GM12878 (cell line): ENCODE measurements around the gene SHB. TPM values are rescaled to one million over a fixed set of nuclear protein-coding genes. Genes with fewer than 3 reads are reported as not detected.

Experiments used
- ATF2 ChIP-seq: IDR thresholded peaks from 2 replicates; pipeline ENCODE4 v1.6.1; 2012; ENCODE audit warnings: low read length, inconsistent platforms
- CBFB ChIP-seq: IDR thresholded peaks from 2 replicates; pipeline ENCODE4 v1.6.1; 2016; ENCODE audit warnings: antibody characterized with exemption, low read depth
- CBX5 ChIP-seq: sonication (generic); IDR thresholded peaks from 2 replicates; pipeline ENCODE4 v1.6.1; 2016; ENCODE audit warnings: low read depth, moderate library complexity, mild to moderate bottlenecking, inconsistent platforms
- CEBPZ ChIP-seq: fragments of 150-350 bp; IDR thresholded peaks from 2 replicates; pipeline ENCODE4 v1.6.1; 2016; ENCODE audit warnings: low read depth, low read length
- CHD2 ChIP-seq: IDR thresholded peaks from 2 replicates; pipeline ENCODE4 v1.6.1; 2011; ENCODE audit warnings: low read depth, low read length, improper control_type of control experiment, borderline replicate concordance
- CHD4 ChIP-seq: fragments of 200-600 bp; sonication (generic); IDR thresholded peaks from 2 replicates; pipeline ENCODE4 v1.6.1; 2016; ENCODE audit warnings: mild to moderate bottlenecking
- EED ChIP-seq: sonication (generic); IDR thresholded peaks from 2 replicates; pipeline ENCODE4 v1.6.1; 2016; ENCODE audit warnings: antibody characterized with exemption, low read depth
- EP300 ChIP-seq, 2 experiments: fragments of 150-350 bp in 1 of 2; IDR thresholded peaks; 2 replicates each; pipeline ENCODE4 v1.6.1; 2011 to 2012; ENCODE audit warnings: low read depth in 2 of 2, low read length in 2 of 2, borderline replicate concordance in 1 of 2, improper control_type of control experiment in 1 of 2, inconsistent platforms in 1 of 2; ENCODE audit not compliant: control insufficient read depth in 1 of 2
- FOXM1 ChIP-seq: IDR thresholded peaks from 2 replicates; pipeline ENCODE4 v1.6.1; 2012; ENCODE audit warnings: low read depth, mild to moderate bottlenecking, inconsistent platforms, low read length, moderate library complexity
- LARP7 ChIP-seq: fragments of 450-650 bp; IDR thresholded peaks from 2 replicates; pipeline ENCODE4 v1.6.1; 2017; ENCODE audit warnings: mild to moderate bottlenecking
- MTA2 ChIP-seq: fragments of 450-650 bp; IDR thresholded peaks from 2 replicates; pipeline ENCODE4 v1.6.1; 2016; ENCODE audit warnings: low read depth, mild to moderate bottlenecking, moderate library complexity
- MTA3 ChIP-seq: IDR thresholded peaks from 2 replicates; pipeline ENCODE4 v1.6.1; 2012; ENCODE audit warnings: low read length, inconsistent platforms, borderline replicate concordance
- POLR2A ChIP-seq: IDR thresholded peaks from 2 replicates; pipeline ENCODE4 v1.6.1; 2011; ENCODE audit warnings: low read depth, mild to moderate bottlenecking, low read length
- RB1 ChIP-seq: fragments of 450-650 bp; formaldehyde crosslinking; IDR thresholded peaks from 2 replicates; pipeline ENCODE4 v1.6.1; 2017; ENCODE audit warnings: mild to moderate bottlenecking, borderline replicate concordance
- RELA ChIP-seq: fragments of 450-650 bp; IDR thresholded peaks from 2 replicates; pipeline ENCODE4 v1.8.0; 2014; ENCODE audit warnings: borderline replicate concordance; ENCODE audit not compliant: partially characterized antibody
- SREBF1 ChIP-seq: IDR thresholded peaks from 2 replicates; pipeline ENCODE4 v1.6.1; 2012; ENCODE audit warnings: mild to moderate bottlenecking, low read length
- TAF1 ChIP-seq: IDR thresholded peaks from 2 replicates; pipeline ENCODE4 v1.6.1; 2011; ENCODE audit warnings: mild to moderate bottlenecking, low read depth, low read length, borderline replicate concordance
- polyA plus RNA-seq, 11 experiments: library from polyadenylated mRNA; depleted of rRNA in 4 of 11; unstranded in 6 of 11; stranded (reverse) in 5 of 11; fragments of >200 nt; fragmentation: Nextera tagmentation in 4 of 11; fragmentation: Illumina TruSeq in 1 of 11; extraction: Ambion mirVana in 4 of 11; extraction: Trizol in 1 of 11; gene quantifications; 1 replicate in 1 of 11; 2 replicates in 10 of 11; pipeline versions ENCODE4 v1.2.1 to v1.2.3, GENCODE V29; 2011 to 2016; ENCODE audit warnings: inconsistent platforms in 2 of 11, missing spikeins in 2 of 11, low read depth in 1 of 11
- total RNA-seq, 4 experiments: library from RNA; depleted of rRNA in 3 of 4; stranded (reverse); fragments of >200 nt in 3 of 4; fragmentation: Illumina TruSeq in 1 of 4; extraction: Trizol in 1 of 4; gene quantifications; 2 replicates each; pipeline versions ENCODE4 v1.2.1 to v1.2.3, GENCODE V29; 2013 to 2021
- TF ChIP-seq, protein P1 (sequence below): fragments of 450-650 bp; formaldehyde crosslinking; IDR thresholded peaks from 2 replicates; pipeline ENCODE4 v1.5.0; 2022; ENCODE audit warnings: mild to moderate bottlenecking, missing genetic modification characterization

The SHB gene
- total and polyA plus RNA-seq, 10 of the 15 experiments (the other 5 are each of a cell fraction or from before 2014, with no cell fraction given) = 0.29 to 6.2 (median 1.3) TPM

GRCh38 chr9:38107405-38107804 lies 38.4 kb upstream of the SHB start (continued):
- no peak for TF ChIP-seq SREBF1
- peak in 1 of 2 experiments; percentile 26; a peak in 1 of 4 replicates for TF ChIP-seq EP300 (IDR thresholded peaks at IDR 0.05; ENCODE audit: borderline replicate concordance in 1 of 2, control insufficient read depth in 1 of 2, low read depth in 2 of 2, low read length in 2 of 2)
- TF ChIP-seq MTA2 = peak; percentile 87
- TF ChIP-seq TAF1 = no peak
- no peak for TF ChIP-seq ATF2
- TF ChIP-seq CBX5 = no peak
- TF ChIP-seq, protein P1, sequence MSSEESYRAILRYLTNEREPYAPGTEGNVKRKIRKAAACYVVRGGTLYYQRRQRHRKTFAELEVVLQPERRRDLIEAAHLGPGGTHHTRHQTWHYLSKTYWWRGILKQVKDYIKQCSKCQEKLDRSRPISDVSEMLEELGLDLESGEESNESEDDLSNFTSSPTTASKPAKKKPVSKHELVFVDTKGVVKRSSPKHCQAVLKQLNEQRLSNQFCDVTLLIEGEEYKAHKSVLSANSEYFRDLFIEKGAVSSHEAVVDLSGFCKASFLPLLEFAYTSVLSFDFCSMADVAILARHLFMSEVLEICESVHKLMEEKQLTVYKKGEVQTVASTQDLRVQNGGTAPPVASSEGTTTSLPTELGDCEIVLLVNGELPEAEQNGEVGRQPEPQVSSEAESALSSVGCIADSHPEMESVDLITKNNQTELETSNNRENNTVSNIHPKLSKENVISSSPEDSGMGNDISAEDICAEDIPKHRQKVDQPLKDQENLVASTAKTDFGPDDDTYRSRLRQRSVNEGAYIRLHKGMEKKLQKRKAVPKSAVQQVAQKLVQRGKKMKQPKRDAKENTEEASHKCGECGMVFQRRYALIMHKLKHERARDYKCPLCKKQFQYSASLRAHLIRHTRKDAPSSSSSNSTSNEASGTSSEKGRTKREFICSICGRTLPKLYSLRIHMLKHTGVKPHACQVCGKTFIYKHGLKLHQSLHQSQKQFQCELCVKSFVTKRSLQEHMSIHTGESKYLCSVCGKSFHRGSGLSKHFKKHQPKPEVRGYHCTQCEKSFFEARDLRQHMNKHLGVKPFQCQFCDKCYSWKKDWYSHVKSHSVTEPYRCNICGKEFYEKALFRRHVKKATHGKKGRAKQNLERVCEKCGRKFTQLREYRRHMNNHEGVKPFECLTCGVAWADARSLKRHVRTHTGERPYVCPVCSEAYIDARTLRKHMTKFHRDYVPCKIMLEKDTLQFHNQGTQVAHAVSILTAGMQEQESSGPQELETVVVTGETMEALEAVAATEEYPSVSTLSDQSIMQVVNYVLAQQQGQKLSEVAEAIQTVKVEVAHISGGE (CRISPR knock-in tag) = no peak
- 0 out of 2 replicates have a peak, but pooled peaks have one; percentile 22 for TF ChIP-seq CHD2
- TF ChIP-seq POLR2A = no peak
- no peak for TF ChIP-seq CBFB
- TF ChIP-seq EED = no peak
- no peak for TF ChIP-seq RB1
- TF ChIP-seq FOXM1 = no peak
- no peak for TF ChIP-seq LARP7
- TF ChIP-seq CEBPZ = no peak
- no peak for TF ChIP-seq MTA3
- TF ChIP-seq RELA = no peak
- no peak for TF ChIP-seq CHD4
